Measurements from ENCODE around the gene C19orf33. TPM values are rescaled to one million over a fixed set of nuclear protein-coding genes. Genes with fewer than 3 reads are reported as not detected.

The C19orf33 gene
- total RNA-seq, 6 donors from 2014 or later = 65.0 to 251 (median 144) TPM

DNA sequence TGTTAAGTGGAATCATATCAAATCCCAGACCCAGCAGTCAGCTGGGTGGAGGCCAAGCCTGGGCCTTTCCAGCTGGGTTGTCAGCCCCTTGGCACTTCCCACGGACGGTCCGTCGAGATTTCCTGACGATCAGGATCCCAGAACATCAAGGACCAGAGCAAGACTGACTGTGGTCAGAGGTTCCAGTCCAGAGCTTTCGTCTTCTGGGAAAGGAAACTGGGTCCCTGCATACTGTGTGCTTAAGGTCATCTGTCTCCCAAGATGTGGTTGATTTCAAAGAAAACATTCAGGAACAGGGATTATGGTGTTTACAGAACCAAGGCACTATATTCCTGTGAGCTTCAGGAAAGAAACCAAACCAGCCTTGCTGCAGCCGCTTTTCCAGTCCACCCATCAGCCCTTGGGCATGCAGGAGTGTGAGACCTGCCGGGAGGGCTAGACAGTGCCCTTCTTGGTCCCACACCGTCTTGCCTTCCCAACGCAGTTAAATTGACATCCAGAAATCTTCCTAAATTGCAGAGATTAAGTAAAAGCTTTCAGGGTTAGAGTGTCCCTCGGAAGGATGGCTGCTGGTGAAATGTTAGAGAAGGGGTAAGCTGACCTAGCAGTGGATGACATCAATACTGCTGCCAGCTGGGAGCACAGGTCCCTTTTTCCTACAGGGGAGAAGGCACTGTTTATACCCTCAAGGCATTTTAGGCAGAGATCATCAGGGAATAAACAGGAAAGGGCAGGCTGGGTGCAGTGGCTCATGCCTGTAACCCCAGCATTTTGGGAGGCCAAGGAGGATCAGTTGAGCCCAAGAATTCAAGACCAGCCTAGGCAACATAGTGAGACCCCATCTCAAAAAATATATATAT lies 5.0 kb upstream of the C19orf33 start:
- Histone ChIP-seq H3K9me3 (no peaks in the 10 kb centered on the region), H3K4me1 (peaks cover 0 to 10% (median 4%) of the 10 kb centered on the region in 4 donors), H3K36me3 (no peaks in the 10 kb centered on the region), H3K27ac (peak overlapping the region in 2 of 4 donors; percentile 35 to 57), H3K4me3 (no peak overlapping the region), H3K27me3 (no peaks in the 10 kb centered on the region)
- WGBS, 2 donors = 60 to 71% methylated on average over 11 of the region's 11 CpGs
- TF ChIP-seq, protein P1, sequence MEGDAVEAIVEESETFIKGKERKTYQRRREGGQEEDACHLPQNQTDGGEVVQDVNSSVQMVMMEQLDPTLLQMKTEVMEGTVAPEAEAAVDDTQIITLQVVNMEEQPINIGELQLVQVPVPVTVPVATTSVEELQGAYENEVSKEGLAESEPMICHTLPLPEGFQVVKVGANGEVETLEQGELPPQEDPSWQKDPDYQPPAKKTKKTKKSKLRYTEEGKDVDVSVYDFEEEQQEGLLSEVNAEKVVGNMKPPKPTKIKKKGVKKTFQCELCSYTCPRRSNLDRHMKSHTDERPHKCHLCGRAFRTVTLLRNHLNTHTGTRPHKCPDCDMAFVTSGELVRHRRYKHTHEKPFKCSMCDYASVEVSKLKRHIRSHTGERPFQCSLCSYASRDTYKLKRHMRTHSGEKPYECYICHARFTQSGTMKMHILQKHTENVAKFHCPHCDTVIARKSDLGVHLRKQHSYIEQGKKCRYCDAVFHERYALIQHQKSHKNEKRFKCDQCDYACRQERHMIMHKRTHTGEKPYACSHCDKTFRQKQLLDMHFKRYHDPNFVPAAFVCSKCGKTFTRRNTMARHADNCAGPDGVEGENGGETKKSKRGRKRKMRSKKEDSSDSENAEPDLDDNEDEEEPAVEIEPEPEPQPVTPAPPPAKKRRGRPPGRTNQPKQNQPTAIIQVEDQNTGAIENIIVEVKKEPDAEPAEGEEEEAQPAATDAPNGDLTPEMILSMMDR (IDR thresholded peaks at IDR 0.05) = no peak
- TF ChIP-seq POLR2A (IDR thresholded peaks at IDR 0.05) = no peak
- TF ChIP-seq EP300 (IDR thresholded peaks at IDR 0.05) = peak in 1 of 4 donors; percentile 9
- TF ChIP-seq POLR2AphosphoS5 (IDR thresholded peaks at IDR 0.05) = peak in 1 of 2 donors; percentile 12
- DNase-seq (no peak), ATAC-seq (ENCODE audit: low FRiP score in 2 of 2) (no peak)

DNA sequence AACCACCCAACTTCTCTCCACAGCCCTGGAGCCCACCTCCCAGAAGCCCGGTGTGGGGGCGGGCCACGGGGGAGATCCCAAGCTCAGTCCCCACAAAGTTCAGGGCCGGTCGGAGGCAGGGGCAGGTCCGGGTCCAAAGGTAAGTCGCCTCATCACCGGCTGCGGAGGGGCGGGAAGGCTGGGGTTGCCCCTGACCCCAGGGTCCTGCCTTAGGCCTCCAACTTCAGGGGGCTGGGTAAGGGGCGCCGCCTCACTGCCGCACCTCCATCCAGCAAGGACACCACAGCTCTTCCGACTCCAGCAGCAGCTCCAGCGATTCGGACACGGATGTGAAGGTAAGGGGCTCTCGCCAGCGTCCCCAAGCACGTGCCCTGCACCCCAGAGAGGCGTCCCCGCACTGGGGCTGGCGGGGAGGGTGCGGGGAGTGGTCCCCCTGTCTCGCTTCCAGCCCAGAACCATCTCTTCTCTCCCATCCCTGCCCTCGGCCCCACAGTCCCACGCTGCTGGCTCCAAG lies 358 bp downstream of the C19orf33 start:
- peak in 1 of 2 donors; percentile 78 for DNase-seq
- H3K36me3 ChIP-seq = peaks cover 0 to 34% (median 22%) of the 10 kb centered on the region in 4 donors
- H3K27me3 ChIP-seq = no peaks in the 10 kb centered on the region
- ATAC-seq (ENCODE audit: low FRiP score in 2 of 2) = peak; percentile 3 to 6
- TF ChIP-seq, protein P1 (IDR thresholded peaks at IDR 0.05) = no peak
- TF ChIP-seq POLR2AphosphoS5 (IDR thresholded peaks at IDR 0.05) (no peak), EP300 (IDR thresholded peaks at IDR 0.05) (no peak), POLR2A (IDR thresholded peaks at IDR 0.05) (no peak)
- H3K9me3 ChIP-seq = no peaks in the 10 kb centered on the region
- peaks cover 10 to 24% (median 13%) of the 10 kb centered on the region in 4 donors for H3K4me1 ChIP-seq
- H3K27ac ChIP-seq = peak overlapping the region; percentile 61 to 87 (median 82)
- 82 to 84% methylated on average over 5 to 12 of the region's 27 CpGs for WGBS, 2 donors
- H3K4me3 ChIP-seq = peak overlapping the region in 3 of 4 donors; percentile 40 to 50 (median 41)

DNA sequence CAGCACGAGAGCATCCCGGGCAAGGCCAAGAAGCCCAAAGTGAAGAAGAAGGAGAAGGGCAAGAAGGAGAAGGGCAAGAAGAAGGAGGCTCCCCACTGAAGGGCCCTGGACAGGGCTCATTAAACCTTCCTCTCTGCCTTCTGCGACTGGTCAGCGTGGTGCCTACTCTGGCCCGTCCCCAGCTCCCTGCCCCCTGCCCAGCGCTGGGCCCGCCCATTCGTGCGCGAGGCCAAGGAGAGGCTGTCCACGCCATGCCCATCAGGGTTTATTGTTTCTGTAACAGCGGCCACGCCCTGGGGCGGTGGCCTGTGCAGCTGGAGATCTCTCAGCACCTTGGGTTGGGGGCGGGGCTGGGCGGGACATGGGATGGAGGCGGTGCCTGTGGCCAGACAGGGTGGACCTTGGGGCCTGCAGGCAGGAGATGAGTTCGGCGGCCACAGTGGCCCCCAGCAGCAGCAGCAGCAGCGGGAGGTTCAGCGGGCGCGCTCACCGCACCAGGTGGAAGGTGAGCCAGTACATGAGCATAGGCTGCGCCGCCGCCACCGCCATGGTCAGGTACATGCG lies 897 bp downstream of the C19orf33 start:
- peak in 1 of 4 donors; percentile 81 for TF ChIP-seq POLR2A (IDR thresholded peaks at IDR 0.05)
- TF ChIP-seq POLR2AphosphoS5 (IDR thresholded peaks at IDR 0.05) = peak; percentile 20 to 83
- no peak for TF ChIP-seq EP300 (IDR thresholded peaks at IDR 0.05)
- peaks cover 10 to 24% (median 13%) of the 10 kb centered on the region in 4 donors for H3K4me1 ChIP-seq
- H3K27ac ChIP-seq = peak overlapping the region; percentile 61 to 87 (median 82)
- 52 to 79% methylated on average over 3 to 18 of the region's 29 CpGs for WGBS, 2 donors
- peak; percentile 64 to 94 for ATAC-seq (ENCODE audit: low FRiP score in 2 of 2)
- DNase-seq = peak; percentile 94 to 95
- H3K27me3 ChIP-seq = no peaks in the 10 kb centered on the region
- no peaks in the 10 kb centered on the region for H3K9me3 ChIP-seq
- H3K4me3 ChIP-seq = peak overlapping the region in 3 of 4 donors; percentile 40 to 50 (median 41)
- H3K36me3 ChIP-seq = peaks cover 0 to 36% (median 22%) of the 10 kb centered on the region in 4 donors

DNA sequence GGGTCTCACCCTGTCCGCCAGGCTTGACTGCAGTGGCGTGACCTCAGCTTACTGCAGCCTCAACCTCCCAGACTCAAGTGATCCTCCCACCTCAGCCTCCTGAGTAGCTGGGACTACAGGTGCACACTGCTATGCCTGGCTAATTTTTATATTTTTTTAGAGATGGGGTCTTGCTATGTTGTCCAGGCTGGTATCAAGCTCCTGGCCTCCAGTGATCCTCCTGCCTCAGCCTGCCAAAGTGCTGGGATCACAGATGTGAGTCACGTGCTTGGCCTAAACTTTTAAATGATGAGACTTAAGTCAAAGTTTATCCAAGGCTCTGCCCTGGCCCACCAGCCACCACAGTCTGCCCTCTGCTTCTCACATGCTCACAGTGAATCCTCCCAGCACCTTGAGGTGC lies 2.2 kb downstream of the C19orf33 start:
- peaks cover 10 to 24% (median 13%) of the 10 kb centered on the region in 4 donors for H3K4me1 ChIP-seq
- 82 to 93% methylated on average over 3 of the region's 3 CpGs for WGBS, 2 donors
- DNase-seq (no peak), ATAC-seq (ENCODE audit: low FRiP score in 2 of 2) (no peak)
- no peaks in the 10 kb centered on the region for H3K9me3 ChIP-seq
- TF ChIP-seq, protein P1 (IDR thresholded peaks at IDR 0.05) = no peak
- TF ChIP-seq POLR2AphosphoS5 (IDR thresholded peaks at IDR 0.05) (no peak), EP300 (IDR thresholded peaks at IDR 0.05) (no peak), POLR2A (IDR thresholded peaks at IDR 0.05) (no peak)
- no peaks in the 10 kb centered on the region for H3K27me3 ChIP-seq
- no peak overlapping the region for H3K27ac ChIP-seq
- H3K4me3 ChIP-seq = no peak overlapping the region
- peaks cover 0 to 36% (median 22%) of the 10 kb centered on the region in 4 donors for H3K36me3 ChIP-seq

DNA sequence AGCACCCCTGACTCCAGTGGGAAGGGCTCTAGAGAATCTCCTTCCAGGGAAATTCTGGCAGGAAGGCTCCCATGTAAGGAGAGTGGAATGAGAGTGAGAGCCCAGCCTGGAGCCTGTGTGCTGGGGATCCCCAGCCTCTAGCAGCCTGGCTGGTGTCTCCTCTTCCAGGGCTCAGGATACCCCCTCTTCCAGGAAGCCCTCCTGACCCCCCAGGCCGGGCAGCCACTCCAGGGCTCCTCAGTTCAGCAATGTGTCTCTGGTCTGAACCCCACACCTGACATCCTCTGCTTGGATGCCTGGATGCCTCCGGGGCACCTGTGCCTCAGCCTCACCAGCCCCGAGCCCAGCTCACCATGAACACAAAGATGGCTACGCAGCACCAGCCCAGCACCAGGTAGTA lies 3.0 kb downstream of the C19orf33 start:
- DNase-seq (no peak), ATAC-seq (ENCODE audit: low FRiP score in 2 of 2) (no peak)
- Histone ChIP-seq H3K27ac (no peak overlapping the region), H3K9me3 (no peaks in the 10 kb centered on the region), H3K27me3 (no peaks in the 10 kb centered on the region), H3K4me1 (peaks cover 10 to 24% (median 13%) of the 10 kb centered on the region in 4 donors), H3K36me3 (peaks cover 0 to 36% (median 22%) of the 10 kb centered on the region in 4 donors), H3K4me3 (no peak overlapping the region)
- TF ChIP-seq EP300 (IDR thresholded peaks at IDR 0.05) = no peak
- no peak for TF ChIP-seq POLR2A (IDR thresholded peaks at IDR 0.05)
- TF ChIP-seq POLR2AphosphoS5 (IDR thresholded peaks at IDR 0.05) = no peak
- WGBS, 2 donors = 92 to 97% methylated on average over 4 of the region's 4 CpGs
